Activated CD8-positive, alpha-beta memory T cell treated with anti-CD3 and anti-CD28 coated beads, Interleukin-2, amount 10 ng/mL, durations not matched to agents 7 days and 5 days (primary cell): ENCODE results near the gene ANKRD18A. TPM values are rescaled to one million over a fixed set of nuclear protein-coding genes. Genes with fewer than 3 reads are reported as not detected.
A peak's percentile ranks its signal among the peaks of the same experiment; 100 is the strongest.
"Not testable (repeated sequence)": the region's sequence is repeated elsewhere in the genome, so short reads cannot be mapped to it uniquely, and the experiment has no call there.

Experiments
- ATAC-seq: fragments of 150-1000 bp; cut with Tn5 transposase; one replicate; pipeline ENCODE4 v1.10.0; 2021; ENCODE audit warnings: moderate library complexity
- CTCF ChIA-PET: fragments of 350-600 bp; sonication (Branson Sonifier 250); formaldehyde crosslinking; loops from one replicate; lab custom pipeline; 2021; ENCODE audit warnings: antibody characterized with exemption; lab: Charles Lee
- DNase-seq: peaks from one replicate; pipeline ENCODE4 v3.0.0-alpha.2; 2020
- H3K27ac Mint-ChIP-seq: one replicate; pipeline ENCODE4 v1.8.0; 2021; ENCODE audit warnings: mild to moderate bottlenecking, mixed read lengths
- H3K27me3 Mint-ChIP-seq: one replicate; pipeline ENCODE4 v1.8.0; 2021; ENCODE audit warnings: mixed read lengths
- H3K36me3 Mint-ChIP-seq: one replicate; pipeline ENCODE4 v1.8.0; 2021; ENCODE audit warnings: mild to moderate bottlenecking, mixed read lengths
- H3K4me1 Mint-ChIP-seq: one replicate; pipeline ENCODE4 v1.8.0; 2021; ENCODE audit warnings: mixed read lengths
- H3K4me3 Mint-ChIP-seq: one replicate; pipeline ENCODE4 v1.8.0; 2021; ENCODE audit warnings: mild to moderate bottlenecking, moderate library complexity, mixed read lengths
- H3K9me3 Mint-ChIP-seq: one replicate; pipeline ENCODE4 v1.8.0; 2022; ENCODE audit warnings: low read depth, mixed read lengths
- total RNA-seq, 2 experiments: library from RNA; stranded (reverse); gene quantifications; one replicate each; pipeline ENCODE4 v1.2.3, GENCODE V29; 2021

ANKRD18A gene
- total RNA-seq, 2 experiments from 2014 or later: 0.19 to 1.5 TPM

DNA sequence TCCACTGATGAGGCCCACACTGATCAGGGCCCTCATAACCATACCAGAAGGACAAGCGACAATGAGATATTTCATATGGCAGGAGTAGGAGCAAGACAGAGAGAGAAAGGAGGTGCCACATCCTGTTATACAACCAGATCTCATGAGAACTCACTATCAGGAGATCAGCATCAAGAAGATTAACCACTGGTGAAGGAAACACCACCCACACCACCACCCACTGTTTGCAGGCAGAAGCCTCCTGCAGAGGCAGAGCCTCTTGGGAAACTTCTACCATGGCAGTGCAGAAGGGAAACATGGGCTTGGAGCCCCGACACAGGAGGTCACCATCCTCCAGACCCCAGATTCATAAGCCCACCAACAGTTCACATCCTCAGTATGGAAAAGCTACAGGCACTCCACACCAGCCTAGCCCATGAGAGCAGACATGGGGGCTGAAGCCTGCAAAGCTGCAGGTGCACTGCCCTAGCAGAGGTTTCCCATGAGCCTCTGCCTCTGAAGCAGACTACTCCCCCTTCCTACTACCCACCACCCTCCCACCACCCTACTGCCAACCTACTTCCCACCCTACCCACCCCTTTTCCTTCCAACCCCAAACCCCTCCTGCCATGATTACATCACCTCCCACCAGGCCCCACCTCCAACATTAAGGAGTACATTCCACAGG lies 73.8 kb downstream of the ANKRD18A start:
- CTCF ChIA-PET, H3K4me3 Mint-ChIP-seq, H3K9me3 Mint-ChIP-seq, H3K27me3 Mint-ChIP-seq, ATAC-seq, H3K36me3 Mint-ChIP-seq: not testable (repeated sequence)
- peak overlapping the region; percentile 58 for H3K27ac Mint-ChIP-seq
- peak; percentile 80 for DNase-seq
- peaks cover 12% of the 10 kb centered on the region for H3K4me1 Mint-ChIP-seq

DNA sequence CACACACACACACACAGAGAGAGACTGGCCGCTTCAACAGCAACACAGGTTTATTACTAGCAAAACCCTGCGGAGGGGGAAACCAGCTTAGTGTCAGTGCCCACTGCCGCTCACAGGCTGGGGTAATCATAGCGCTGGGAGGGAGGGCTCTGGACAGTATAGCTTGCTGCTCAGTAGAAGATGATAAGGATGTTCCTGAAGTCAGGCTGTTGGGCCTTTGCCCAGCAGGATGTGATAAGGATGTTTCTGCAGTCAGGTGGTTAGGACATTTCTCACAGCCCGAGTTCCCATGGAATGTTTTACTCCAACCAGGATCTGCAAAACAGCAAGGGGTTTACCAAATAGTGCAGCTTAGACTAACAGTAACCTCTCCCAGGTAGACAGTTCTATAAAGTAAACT lies 79.9 kb downstream of the ANKRD18A start:
- ATAC-seq, H3K4me1 Mint-ChIP-seq, H3K27ac Mint-ChIP-seq, H3K36me3 Mint-ChIP-seq, DNase-seq, H3K27me3 Mint-ChIP-seq, H3K4me3 Mint-ChIP-seq, H3K9me3 Mint-ChIP-seq, CTCF ChIA-PET: not testable (repeated sequence)

DNA sequence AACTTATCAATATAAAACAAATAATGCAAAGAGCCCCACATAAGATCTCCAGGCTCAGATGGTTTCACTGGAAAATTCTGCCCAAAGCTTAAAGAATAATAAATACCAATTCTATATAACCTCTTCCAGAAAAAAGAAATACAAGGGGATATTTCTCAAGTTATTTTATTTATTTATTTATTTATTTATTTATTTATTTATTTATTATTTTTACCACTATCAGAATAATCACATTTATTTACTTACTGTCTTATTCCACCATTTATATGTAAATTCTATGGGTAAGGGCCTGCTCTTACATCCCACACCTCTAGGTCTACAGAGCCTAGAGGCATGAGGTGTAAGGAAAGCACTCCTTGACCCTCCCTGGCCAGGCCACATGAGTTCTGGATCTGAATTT lies 91.1 kb downstream of the ANKRD18A start:
- no peak for DNase-seq
- no peaks in the 10 kb centered on the region for H3K9me3 Mint-ChIP-seq
- H3K4me3 Mint-ChIP-seq: no peak overlapping the region
- H3K4me1 Mint-ChIP-seq: no peaks in the 10 kb centered on the region
- no peak overlapping the region for H3K27ac Mint-ChIP-seq
- no peak for ATAC-seq
- CTCF ChIA-PET: no interaction called here
- H3K36me3 Mint-ChIP-seq: no peaks in the 10 kb centered on the region
- peaks cover 2% of the 10 kb centered on the region for H3K27me3 Mint-ChIP-seq

GRCh38 chr9:38527503-38527902 lies 92.9 kb downstream of the ANKRD18A start:
- H3K4me3 Mint-ChIP-seq: no peak overlapping the region
- no peaks in the 10 kb centered on the region for H3K9me3 Mint-ChIP-seq
- peaks cover 2% of the 10 kb centered on the region for H3K27me3 Mint-ChIP-seq
- DNase-seq (no peak), ATAC-seq (no peak)
- H3K4me1 Mint-ChIP-seq: no peaks in the 10 kb centered on the region
- H3K27ac Mint-ChIP-seq: no peak overlapping the region
- CTCF ChIA-PET: no interaction called here
- H3K36me3 Mint-ChIP-seq: no peaks in the 10 kb centered on the region

DNA sequence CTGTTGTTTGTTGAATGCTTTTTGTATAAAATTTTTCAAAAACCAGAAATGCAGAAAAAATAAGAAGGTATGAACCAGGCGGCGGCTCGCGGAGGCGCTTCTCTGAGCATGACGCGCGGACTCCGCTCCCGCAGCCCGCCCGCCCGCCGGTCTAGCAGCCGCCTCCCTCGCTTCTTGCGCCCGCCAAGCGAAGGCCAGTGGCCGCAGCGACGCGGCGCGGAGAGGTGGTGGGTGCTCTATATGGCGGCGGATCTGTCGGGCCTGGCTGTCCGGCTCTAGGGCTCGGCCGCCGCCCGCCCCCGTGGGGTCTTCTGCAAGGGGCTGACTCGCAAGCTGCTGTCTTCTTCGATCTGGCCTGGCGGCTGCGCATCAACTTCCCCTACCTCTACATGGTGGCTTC lies 93.8 kb downstream of the ANKRD18A start:
- no peaks in the 10 kb centered on the region for H3K4me1 Mint-ChIP-seq
- ATAC-seq (no peak), DNase-seq (no peak)
- no peaks in the 10 kb centered on the region for H3K36me3 Mint-ChIP-seq
- peaks cover 2% of the 10 kb centered on the region for H3K27me3 Mint-ChIP-seq
- CTCF ChIA-PET: no interaction called here
- no peaks in the 10 kb centered on the region for H3K9me3 Mint-ChIP-seq
- no peak overlapping the region for H3K4me3 Mint-ChIP-seq
- no peak overlapping the region for H3K27ac Mint-ChIP-seq

DNA sequence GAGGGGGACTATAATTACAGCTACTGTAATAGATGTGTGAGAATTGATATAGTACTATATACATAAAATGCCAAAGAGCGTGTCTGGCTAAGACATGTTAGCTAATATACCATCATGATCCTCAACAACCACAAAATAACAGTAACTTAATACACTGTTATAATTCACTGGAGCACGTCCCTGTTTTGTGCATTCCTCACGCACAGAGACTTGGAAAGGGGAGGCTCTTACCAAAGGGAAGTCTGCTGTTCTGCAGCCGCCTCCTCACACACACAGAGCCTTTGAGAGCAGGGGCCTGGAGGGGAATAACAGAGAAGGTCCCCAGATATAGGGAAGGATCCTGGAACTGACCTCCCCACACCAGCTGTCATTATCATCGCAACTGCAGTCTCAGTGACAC lies 97.3 kb downstream of the ANKRD18A start:
- H3K27ac Mint-ChIP-seq: no peak overlapping the region
- no peaks in the 10 kb centered on the region for H3K36me3 Mint-ChIP-seq
- ATAC-seq (no peak), DNase-seq (no peak)
- CTCF ChIA-PET: no interaction called here
- H3K4me1 Mint-ChIP-seq: no peaks in the 10 kb centered on the region
- H3K4me3 Mint-ChIP-seq: no peak overlapping the region
- H3K9me3 Mint-ChIP-seq: no peaks in the 10 kb centered on the region
- H3K27me3 Mint-ChIP-seq: peaks cover 2% of the 10 kb centered on the region

GRCh38 chr9:38521762-38522161 lies 98.6 kb downstream of the ANKRD18A start:
- DNase-seq: no peak
- no peak for ATAC-seq
- H3K4me1 Mint-ChIP-seq: no peaks in the 10 kb centered on the region
- H3K9me3 Mint-ChIP-seq: no peaks in the 10 kb centered on the region
- H3K36me3 Mint-ChIP-seq: no peaks in the 10 kb centered on the region
- no peak overlapping the region for H3K27ac Mint-ChIP-seq
- no peak overlapping the region for H3K4me3 Mint-ChIP-seq
- peaks cover under 1% of the 10 kb centered on the region for H3K27me3 Mint-ChIP-seq
- CTCF ChIA-PET: no interaction called here

Other genes with a start within 250 kb of the ANKRD18A start
- 10 to 100 TPM; 13.5 to 16.7 TPM for gene ALDH1B1, start 227.9 kb downstream of the ANKRD18A start, total RNA-seq
- gene IGFBPL1, start 196.1 kb downstream of the ANKRD18A start, total RNA-seq: not detected
- gene FAM240B, start 99.5 kb upstream of the ANKRD18A start, total RNA-seq: not detected